Activated CD8-positive, alpha-beta memory T cell treated with anti-CD3 and anti-CD28 coated beads, Interleukin-2, amount 50 U/mL, for 4 hours (primary cell): ENCODE results near the gene CFAP74.
"Not testable (repeated sequence)": the region's sequence is repeated elsewhere in the genome, so short reads cannot be mapped to it uniquely, and the experiment has no call there.

ENCODE experiments used
- DNase-seq: peaks from one replicate; pipeline ENCODE4 v3.0.0-alpha.2; 2020

The CFAP74 gene

DNA sequence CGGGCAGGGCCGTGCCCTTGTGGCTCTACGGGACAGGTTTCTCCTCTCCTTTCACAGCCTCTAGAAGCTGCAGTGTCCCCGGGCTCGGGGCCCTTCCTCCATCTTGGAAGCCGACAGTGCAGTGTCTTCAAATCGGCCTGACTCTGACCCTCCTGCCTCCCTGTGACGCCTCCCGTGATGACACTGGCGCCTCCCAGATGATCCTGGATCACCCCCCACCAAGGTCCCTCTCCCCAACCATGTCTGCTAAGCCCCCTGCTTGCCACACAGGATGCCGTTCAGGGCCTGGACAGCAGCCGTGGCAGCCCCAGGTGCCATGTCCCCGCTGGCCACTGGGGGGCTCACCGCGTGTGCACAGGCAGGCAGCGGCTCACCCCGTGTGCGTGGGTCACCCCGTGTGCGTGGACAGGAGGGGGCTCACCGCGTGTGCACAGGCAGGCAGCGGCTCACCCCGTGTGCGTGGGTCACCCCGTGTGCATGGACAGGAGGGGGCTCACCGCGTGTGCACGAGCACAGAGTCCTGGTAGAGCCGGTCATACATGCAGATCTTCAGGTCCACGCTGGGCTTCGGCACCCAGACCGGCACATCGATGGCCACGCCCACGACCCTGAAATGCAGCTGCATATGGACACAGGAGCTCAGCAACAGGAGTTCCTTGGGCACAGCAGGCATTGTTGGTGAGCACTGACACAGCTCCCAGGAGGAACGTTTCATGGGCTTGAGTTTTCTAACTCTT is 59.6 kb downstream of the CFAP74 start:
- peak; percentile 68 for DNase-seq

GRCh38 chr1:1942753-1943656 is 60.6 kb downstream of the CFAP74 start:
- DNase-seq = no peak

GRCh38 chr1:1941868-1942752 is 61.5 kb downstream of the CFAP74 start:
- DNase-seq = no peak

GRCh38 chr1:1941211-1941841 is 62.3 kb downstream of the CFAP74 start:
- DNase-seq = no peak

DNA sequence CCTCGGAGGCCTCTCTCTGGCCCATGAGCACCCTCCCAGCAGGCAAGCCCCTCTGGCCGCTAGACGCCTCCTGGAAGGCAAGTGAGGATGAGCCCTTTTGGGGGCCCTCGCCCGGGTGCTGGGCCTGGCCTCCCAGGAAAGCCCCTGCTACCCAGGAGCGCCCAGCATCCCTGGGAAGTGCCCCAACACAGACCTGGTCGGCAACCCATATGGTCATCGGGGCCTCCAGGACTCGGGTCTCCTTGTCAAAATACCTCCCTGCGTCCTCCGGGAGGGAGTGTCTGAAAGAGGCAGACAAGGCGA is 63.5 kb downstream of the CFAP74 start:
- DNase-seq = no peak

DNA sequence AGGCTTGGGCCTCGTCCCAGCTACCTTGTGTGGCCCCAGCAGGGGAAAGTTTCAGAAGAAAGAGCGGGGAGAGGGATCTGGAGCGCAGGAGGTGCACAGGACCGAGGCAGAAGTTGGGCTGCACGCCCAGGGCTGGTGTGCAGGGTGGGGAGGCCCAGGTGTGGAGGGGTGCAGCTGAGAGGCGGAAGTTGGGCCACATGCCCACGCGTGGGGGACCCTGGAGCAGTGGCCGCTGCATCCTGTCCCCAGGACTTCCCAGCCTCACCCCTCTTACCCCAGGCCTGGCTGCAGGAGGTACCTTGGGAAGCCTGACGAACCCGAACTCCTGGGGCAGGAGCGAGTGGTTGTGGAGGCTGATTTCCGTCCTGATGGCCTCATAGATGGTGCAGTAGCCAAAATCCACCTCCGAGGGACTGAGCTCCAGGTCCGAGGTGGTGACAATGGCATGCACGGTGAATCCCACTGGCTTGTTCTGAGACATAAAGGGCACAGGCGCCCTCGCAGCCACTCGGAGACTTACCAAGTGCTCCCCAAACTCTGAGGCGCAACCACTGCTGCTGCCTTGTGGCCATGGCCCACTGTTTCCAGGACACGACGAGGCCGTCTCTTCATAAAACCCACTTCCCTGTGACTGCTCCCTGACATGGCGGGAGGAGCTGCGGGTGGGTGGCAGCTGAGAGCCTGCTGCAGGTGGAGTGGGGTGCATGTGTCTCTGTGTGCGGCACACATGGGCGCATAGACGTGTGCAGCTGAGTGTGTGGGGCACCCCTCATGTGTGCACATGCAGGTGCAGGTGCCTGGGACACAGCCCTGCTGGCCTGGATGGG is 64.1 kb downstream of the CFAP74 start:
- no peak for DNase-seq

DNA sequence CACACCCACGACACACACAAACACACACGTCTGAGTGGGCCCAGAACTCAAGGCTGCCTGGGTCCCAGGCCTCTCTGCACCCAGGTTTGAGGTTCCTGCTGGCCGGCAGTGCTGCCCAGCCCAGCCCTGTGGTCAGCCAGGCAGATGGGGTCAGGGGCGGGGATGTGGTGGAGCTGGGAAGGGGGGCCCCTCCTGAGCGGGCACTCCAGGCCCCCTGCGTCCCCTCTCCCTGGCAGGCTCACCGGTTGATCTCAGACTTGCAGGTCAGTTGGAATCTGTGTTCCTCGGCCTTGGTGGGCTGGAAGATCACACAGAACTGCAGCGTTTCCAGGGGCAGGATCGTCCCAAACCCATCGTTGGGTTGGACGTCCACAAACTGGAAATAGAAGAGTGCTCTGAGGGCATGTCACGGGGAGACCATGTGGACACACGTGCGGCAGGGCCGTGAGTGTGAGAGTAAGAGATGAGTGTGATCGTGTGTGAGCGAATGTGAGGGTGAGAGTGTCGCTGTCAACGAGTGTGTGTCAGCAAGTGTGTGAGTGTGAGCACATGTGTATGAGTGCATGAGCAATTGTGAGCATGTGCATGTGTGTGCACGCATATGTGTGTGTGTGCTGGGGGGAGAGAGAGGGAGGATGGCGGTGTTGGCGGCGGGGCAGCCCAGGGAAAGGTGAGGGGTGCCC is 64.8 kb downstream of the CFAP74 start:
- no peak for DNase-seq

- no peak for DNase-seq
Observed at GRCh38 chr1:1938276-1938573, 65.4 kb downstream of the CFAP74 start.

- no peak for DNase-seq
Observed at GRCh38 chr1:1937549-1938275, 65.9 kb downstream of the CFAP74 start.

DNA sequence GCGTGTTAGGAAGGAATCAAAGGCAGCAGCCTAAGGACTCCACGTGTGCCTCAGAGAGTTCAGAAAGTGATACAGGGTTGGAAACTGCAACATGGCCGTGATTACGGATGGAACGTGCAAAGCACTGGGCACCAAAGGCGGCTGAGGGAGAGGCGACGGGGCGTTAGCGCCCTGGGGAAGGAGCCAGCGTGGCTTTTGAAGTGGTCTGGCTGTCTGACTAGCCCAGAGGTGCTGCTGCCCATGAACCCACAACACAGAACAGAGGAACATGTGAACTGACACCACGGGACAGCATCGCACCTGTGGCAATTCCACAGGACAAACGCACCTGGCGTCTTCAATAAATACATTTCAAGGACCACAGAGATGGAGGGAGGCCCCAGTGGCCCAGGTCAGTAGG is 66.5 kb downstream of the CFAP74 start:
- DNase-seq = no peak

DNA sequence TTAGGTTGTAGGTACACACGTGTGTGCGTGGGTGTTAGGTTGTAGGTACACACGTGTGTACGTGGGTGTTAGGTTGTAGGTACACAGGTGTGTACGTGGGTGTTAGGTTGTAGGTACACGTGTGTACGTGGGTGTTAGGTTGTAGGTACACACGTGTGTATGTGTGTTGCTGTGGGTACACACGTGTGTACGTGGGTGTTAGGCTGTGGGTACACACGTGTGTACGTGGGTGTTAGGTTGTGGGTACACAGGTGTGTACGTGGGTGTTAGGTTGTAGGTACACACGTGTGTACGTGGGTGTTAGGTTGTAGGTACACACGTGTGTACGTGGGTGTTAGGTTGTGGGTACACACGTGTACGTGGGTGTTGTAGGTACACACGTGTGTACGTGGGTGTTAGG is 68.7 kb downstream of the CFAP74 start:
- not testable (repeated sequence) for DNase-seq

DNA sequence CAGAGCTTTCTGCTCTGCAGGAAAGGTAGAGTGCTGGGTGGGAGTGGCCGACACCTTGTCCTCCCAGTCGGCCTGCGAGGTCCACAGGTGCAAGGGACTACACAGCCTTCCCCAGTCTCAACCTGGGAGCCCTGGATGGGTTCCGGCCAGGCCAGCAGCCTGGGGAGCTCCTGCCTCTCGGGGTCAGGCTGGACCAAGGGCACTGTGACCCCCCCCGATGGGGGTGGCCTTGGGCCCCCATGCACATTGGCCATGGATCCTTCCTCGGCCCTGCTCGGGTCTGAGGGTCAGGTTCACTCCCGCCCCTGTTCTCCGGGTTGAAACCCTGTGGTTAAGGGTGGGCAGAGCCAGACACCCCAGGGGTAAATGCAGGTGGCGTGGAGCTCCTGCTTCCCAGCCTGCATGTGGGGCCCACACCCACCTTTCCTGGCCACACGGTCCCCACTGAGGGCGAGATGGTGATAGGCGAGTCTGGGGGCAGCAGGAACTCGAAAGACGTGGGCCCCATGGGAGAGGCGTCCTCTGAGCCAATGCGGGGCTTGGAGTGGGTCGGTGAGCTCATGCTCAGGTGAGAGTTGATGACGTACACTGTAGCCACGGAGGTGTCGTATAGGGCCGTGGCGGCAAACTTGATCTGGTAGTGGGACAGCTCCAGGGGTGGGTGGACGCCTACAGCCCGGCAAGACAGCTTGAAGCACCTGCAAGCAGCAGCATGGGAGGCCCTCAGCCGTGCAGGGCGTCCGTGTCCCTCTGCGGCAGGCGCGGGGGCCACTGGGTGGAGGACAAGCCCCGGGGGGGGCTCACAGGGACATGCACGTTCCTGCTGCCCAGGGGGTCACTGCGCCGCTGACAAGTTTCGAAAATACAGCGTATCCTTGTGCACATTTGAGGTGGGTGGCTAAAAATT is 73.7 kb downstream of the CFAP74 start:
- DNase-seq = no peak

DNA sequence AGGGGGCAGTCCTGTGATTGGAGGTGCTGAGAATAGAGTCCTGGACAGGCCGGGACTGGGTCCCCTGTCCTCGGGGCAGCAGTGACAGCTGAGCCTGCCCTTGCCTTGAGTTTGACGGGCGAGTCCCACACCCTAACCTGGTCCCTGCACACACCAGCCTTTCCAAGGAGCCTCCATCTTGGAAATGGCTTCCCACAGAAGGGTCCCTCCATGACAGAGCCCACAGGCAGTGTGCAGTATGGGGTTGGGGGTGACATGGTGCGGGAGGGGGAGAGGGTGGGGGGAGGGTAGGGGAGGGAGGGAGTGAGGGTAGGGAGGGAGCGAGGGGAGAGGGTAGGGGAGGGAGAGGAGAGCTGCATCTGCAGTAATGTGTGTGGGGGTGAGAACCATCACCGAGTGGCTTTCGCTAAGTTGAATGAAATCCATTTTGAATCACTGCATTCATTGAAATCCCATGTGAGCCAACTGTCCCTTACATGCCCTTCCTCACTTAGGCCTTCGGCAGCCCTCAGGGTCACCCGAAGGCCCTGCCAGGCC is 74.4 kb downstream of the CFAP74 start:
- DNase-seq = no peak

DNA sequence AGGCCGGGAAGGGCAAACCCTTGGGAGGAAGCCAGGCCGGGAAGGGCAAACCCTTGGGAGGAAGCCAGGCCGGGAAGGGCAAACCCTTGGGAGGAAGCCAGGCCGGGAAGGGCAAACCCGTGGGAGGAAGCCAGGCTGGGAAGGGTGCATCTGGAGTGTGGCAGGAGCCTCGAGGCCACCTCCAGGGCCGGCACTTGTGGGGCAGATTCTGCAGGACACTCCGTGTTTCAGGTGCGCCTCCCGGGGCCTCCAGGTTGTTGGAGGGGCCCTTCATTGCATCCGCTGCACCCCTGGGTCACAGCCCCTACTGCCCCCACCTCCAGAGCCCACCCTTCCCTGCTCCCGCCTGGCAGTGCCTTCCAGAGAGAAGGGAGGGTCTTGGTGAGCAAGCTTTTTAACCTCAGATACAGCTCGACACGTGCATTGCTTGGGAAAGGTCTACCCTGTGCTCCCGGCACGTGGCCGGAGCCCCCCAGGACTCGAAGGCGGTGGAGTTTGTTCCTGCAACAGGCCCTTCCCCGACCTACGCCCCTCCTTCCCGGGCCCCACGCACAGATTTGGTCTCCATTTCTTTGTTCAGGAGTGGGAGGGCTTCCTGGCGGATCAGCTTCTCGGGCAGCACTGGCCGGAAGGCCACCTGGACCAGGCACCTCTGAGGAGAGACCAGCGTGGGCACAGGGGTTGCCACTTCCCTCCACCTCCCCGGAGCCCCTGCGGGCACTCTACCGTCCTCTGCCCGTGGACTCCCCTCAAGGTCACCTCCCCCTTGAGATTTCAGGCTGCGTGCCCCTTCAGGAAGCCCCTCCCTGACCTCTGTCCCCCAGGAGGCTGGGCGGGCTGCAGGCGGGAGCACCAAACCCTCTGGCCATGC is 75.1 kb downstream of the CFAP74 start:
- DNase-seq = no peak

DNA sequence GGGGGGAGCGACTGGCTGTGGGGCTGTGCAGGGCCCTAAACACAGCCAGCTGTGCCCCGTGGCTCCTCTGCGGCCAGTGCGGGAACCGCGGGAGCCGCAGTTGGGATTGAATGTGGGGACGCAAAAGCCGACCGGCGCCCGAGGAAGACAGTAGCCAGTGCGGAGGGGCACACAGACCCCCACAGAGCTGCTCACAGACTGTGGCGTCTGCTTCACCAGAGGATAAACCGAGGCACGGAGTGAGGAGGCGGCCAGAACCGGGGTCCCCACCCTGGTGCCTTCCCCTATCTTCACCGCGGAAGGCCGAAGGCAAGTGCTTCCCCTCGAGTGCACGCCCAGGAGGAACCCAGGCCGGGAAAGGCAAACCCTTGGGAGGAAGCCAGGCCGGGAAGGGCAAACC is 75.8 kb downstream of the CFAP74 start:
- no peak for DNase-seq

- DNase-seq = no peak
Observed at GRCh38 chr1:1926886-1927660, 76.5 kb downstream of the CFAP74 start.

DNA sequence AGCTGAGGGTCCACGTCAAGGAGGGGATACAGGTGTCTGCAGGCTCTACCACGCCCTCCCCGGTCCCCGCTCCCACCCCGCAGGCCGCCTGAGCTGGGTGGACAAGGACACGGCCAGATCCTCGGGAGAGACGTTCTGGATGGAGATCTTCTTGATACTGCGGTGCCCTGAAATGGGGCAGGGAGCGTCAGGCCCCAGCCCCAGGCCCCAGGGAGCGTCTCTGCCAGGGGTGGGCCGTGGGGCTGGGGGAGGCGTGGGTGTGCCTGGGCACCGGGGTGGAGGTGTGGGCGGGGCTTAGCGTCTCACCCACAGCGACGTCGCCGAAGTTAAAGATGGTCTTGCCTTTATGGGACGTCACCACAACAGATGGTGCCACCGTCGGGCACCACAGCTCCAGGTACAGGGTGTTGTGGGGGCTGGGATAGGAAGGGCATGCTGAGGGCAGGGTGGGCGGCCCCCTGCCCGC is 77.2 kb downstream of the CFAP74 start:
- DNase-seq = no peak
